ENCODE measurements around the gene YY1AP1. TPM values are rescaled to one million over a fixed set of nuclear protein-coding genes. Genes with fewer than 3 reads are reported as not detected.

YY1AP1 gene
- total and polyA plus RNA-seq, 2 donors (not counting 3 experiments of a cell fraction or from before 2014, with no cell fraction given) = 42.3 to 46.4 TPM

DNA sequence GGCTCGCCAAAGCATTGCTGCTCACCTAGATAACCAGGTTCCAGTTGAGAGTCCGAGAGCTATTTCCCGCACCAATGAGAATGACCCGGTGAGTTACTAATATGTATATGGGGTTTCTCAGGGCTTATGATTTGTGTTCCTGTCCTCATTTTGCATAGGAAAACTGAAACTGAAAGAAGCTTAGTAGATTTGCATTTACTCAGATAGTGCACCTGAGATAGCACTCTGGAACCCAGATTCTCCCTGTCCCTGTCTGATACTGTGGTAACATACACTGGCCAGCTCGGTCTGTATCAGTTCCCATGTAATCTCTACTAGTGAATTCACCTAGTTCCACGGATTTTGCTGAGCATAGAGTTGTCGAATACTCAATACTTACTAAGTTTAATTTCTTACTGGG, 28.5 kb upstream of the YY1AP1 start:
- Histone ChIP-seq H3K4me3 (replicated peaks in 1 of 3; ENCODE audit: insufficient read depth in 1 of 3, low read depth in 1 of 3, low read length in 3 of 3) (no peak overlapping the region), H3K4me2 (ENCODE audit: insufficient read depth, low read length) (no peak overlapping the region), H3K79me2 (ENCODE audit: control insufficient read depth, insufficient read depth, low read length) (no peaks in the 10 kb centered on the region), H4K20me1 (replicated peaks; ENCODE audit: control insufficient read depth, extremely low read depth, insufficient read depth, low read length) (no peaks in the 10 kb centered on the region), H3K9me3 (replicated peaks; ENCODE audit: control insufficient read depth, insufficient read depth, low read length) (no peaks in the 10 kb centered on the region), H3K9ac (replicated peaks; ENCODE audit: extremely low read depth, insufficient read depth, low read length) (no peak overlapping the region), H3K9me1 (replicated peaks; ENCODE audit: control insufficient read depth, extremely low read depth, insufficient read depth, low read length) (no peaks in the 10 kb centered on the region), H3K27ac (ENCODE audit: insufficient read depth, low read depth, low read length) (no peak overlapping the region), H3K4me1 (ENCODE audit: control insufficient read depth, extremely low read depth, insufficient read depth, low read length) (no peaks in the 10 kb centered on the region), H3K36me3 (ENCODE audit: control insufficient read depth in 2 of 2, extremely low read depth in 1 of 2, insufficient read depth in 2 of 2, low read length in 2 of 2) (peaks cover 0 to 7% of the 10 kb centered on the region in 2 experiments), H2AFZ (ENCODE audit: low read depth, low read length) (no peak overlapping the region), H3K27me3 (ENCODE audit: control insufficient read depth in 2 of 2, insufficient read depth in 2 of 2, low read length in 2 of 2) (no peaks in the 10 kb centered on the region)
- POLR2A ChIA-PET = no interaction called here
- DNase-seq (ENCODE audit: low read depth, low spot score) (no peak), FAIRE-seq (no peak)
- no TSS peak for BruUV-seq (replicated peaks)
- TF ChIP-seq GATA2 (IDR thresholded peaks at IDR 0.05; ENCODE audit: insufficient read depth, insufficient read length, low read depth, low read length) (no peak), POLR2A (IDR thresholded peaks at IDR 0.05; ENCODE audit: low read depth, low read length) (no peak), JUN (IDR thresholded peaks at IDR 0.05; ENCODE audit: borderline replicate concordance, insufficient read depth, insufficient read length, low read depth) (no peak)
- intact Hi-C loops (cut with micrococcal nuclease) (no loop called here), dilution Hi-C loops (cut with MboI; ENCODE audit: extremely low pct_ligation_motif_present, low sequenced_read_pairs) (no loop called here)
- CTCF ChIA-PET = interaction anchor here (1.6 to 3.5 kb wide), 2 partner anchors 8 to 12 kb away, joined by 5 to 15 read pairs; no protein-coding TSS in a partner anchor

DNA sequence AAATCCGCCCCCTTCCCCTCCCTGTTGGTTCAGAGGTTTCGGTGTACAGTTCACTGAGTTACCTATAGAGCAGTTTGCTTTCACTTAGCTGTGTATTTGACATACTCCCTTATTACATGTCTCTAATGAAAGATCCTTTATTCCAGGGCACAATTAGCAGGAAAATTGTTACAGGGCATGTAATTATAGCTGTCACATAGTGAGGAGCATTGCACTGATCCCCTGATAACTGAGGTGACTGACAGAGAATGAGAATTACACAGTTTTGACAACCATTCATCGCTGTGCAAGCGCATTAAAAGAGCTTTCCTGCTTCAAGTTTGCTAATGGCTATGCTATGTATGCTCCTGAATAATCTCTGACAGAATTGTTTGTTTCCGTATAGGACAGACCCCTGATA, 27.2 kb upstream of the YY1AP1 start:
- Histone ChIP-seq H3K9me1 (replicated peaks; ENCODE audit: control insufficient read depth, extremely low read depth, insufficient read depth, low read length) (no peaks in the 10 kb centered on the region), H3K4me2 (ENCODE audit: insufficient read depth, low read length) (no peak overlapping the region), H3K9ac (replicated peaks; ENCODE audit: extremely low read depth, insufficient read depth, low read length) (no peak overlapping the region), H3K27ac (ENCODE audit: insufficient read depth, low read depth, low read length) (no peak overlapping the region), H3K79me2 (ENCODE audit: control insufficient read depth, insufficient read depth, low read length) (no peaks in the 10 kb centered on the region), H3K9me3 (replicated peaks; ENCODE audit: control insufficient read depth, insufficient read depth, low read length) (no peaks in the 10 kb centered on the region), H3K27me3 (ENCODE audit: control insufficient read depth in 2 of 2, insufficient read depth in 2 of 2, low read length in 2 of 2) (no peaks in the 10 kb centered on the region), H4K20me1 (replicated peaks; ENCODE audit: control insufficient read depth, extremely low read depth, insufficient read depth, low read length) (no peaks in the 10 kb centered on the region), H3K4me3 (replicated peaks in 1 of 3; ENCODE audit: insufficient read depth in 1 of 3, low read depth in 1 of 3, low read length in 3 of 3) (no peak overlapping the region), H2AFZ (ENCODE audit: low read depth, low read length) (no peak overlapping the region), H3K36me3 (ENCODE audit: control insufficient read depth in 2 of 2, extremely low read depth in 1 of 2, insufficient read depth in 2 of 2, low read length in 2 of 2) (peaks cover 0 to 7% of the 10 kb centered on the region in 2 experiments), H3K4me1 (ENCODE audit: control insufficient read depth, extremely low read depth, insufficient read depth, low read length) (no peaks in the 10 kb centered on the region)
- BruUV-seq (replicated peaks) = no TSS peak
- no peak for FAIRE-seq
- ChIA-PET POLR2A (no interaction called here), CTCF (interaction anchor here (0.9 to 1.6 kb wide), 4 partner anchors 9 to 13 kb away, joined by 3 to 10 read pairs (median 4); no protein-coding TSS in a partner anchor)
- TF ChIP-seq, protein P1, sequence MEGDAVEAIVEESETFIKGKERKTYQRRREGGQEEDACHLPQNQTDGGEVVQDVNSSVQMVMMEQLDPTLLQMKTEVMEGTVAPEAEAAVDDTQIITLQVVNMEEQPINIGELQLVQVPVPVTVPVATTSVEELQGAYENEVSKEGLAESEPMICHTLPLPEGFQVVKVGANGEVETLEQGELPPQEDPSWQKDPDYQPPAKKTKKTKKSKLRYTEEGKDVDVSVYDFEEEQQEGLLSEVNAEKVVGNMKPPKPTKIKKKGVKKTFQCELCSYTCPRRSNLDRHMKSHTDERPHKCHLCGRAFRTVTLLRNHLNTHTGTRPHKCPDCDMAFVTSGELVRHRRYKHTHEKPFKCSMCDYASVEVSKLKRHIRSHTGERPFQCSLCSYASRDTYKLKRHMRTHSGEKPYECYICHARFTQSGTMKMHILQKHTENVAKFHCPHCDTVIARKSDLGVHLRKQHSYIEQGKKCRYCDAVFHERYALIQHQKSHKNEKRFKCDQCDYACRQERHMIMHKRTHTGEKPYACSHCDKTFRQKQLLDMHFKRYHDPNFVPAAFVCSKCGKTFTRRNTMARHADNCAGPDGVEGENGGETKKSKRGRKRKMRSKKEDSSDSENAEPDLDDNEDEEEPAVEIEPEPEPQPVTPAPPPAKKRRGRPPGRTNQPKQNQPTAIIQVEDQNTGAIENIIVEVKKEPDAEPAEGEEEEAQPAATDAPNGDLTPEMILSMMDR (IDR thresholded peaks at IDR 0.05; ENCODE audit: extremely low read depth in 1 of 2, insufficient read depth in 1 of 2, low read depth in 1 of 2, low read length in 2 of 2) = no peak
- TF ChIP-seq POLR2AphosphoS5 (IDR thresholded peaks at IDR 0.05; ENCODE audit: insufficient read depth, low read depth, low read length) (no peak), GATA2 (IDR thresholded peaks at IDR 0.05; ENCODE audit: insufficient read depth, insufficient read length, low read depth, low read length) (no peak), POLR2A (IDR thresholded peaks at IDR 0.05; ENCODE audit: low read depth, low read length) (no peak), FOS (IDR thresholded peaks at IDR 0.05; ENCODE audit: borderline replicate concordance, insufficient read depth, low read length) (no peak), JUN (IDR thresholded peaks at IDR 0.05; ENCODE audit: borderline replicate concordance, insufficient read depth, insufficient read length, low read depth) (no peak), MYC (IDR thresholded peaks at IDR 0.05; ENCODE audit: low read depth, low read length) (no peak), EZH2 (IDR thresholded peaks at IDR 0.05; ENCODE audit: borderline replicate concordance, low read depth, low read length, severe bottlenecking) (no peak)
- TF ChIP-seq, protein P2, sequence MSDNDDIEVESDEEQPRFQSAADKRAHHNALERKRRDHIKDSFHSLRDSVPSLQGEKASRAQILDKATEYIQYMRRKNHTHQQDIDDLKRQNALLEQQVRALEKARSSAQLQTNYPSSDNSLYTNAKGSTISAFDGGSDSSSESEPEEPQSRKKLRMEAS (IDR thresholded peaks at IDR 0.05; ENCODE audit: insufficient read depth, insufficient read length) = no peak
- dilution Hi-C loops (cut with MboI; ENCODE audit: extremely low pct_ligation_motif_present, low sequenced_read_pairs) = no loop called here
- DNase-seq (ENCODE audit: low read depth, low spot score) = no peak
- intact Hi-C loops (cut with micrococcal nuclease) = no loop called here

All from endothelial cell of umbilical vein (primary cell).